22Rv1 (cell line): ENCODE data around the gene COL25A1.

Experiments
- CTCF ChIP-seq: fragments of 450-650 bp; IDR thresholded peaks from 2 replicates; pipeline ENCODE4 v1.5.1; 2017; ENCODE audit warnings: mild to moderate bottlenecking
- ZFX ChIP-seq: fragments of 450-650 bp; IDR thresholded peaks from 2 replicates; pipeline ENCODE4 v1.6.1; 2017; ENCODE audit warnings: antibody characterized with exemption, borderline replicate concordance

- TF ChIP-seq CTCF (no peak), ZFX (no peak)
These were observed 398.8 kb downstream of the COL25A1 start for GRCh38 chr4:108903464-108904221.
